OCI-LY1 (cell line): ENCODE data around the gene CDC42EP4.

Experiments used
- H2AFZ ChIP-seq: fragments of 200-600 bp; sonication (generic), shearing (Covaris generic); 2 replicates; pipeline ENCODE4 v1.6.0; 2014; ENCODE audit warnings: antibody characterized with exemption, mild to moderate bottlenecking, low read length
- H3F3A ChIP-seq: fragments of 200-600 bp; sonication (generic), shearing (Covaris generic); 2 replicates; pipeline ENCODE4 v1.6.0; 2014; ENCODE audit warnings: mild to moderate bottlenecking, antibody characterized with exemption, low read length, moderate library complexity; ENCODE audit not compliant: insufficient read depth
- H3K27ac ChIP-seq: fragments of 200-600 bp; sonication (generic); 2 replicates; pipeline ENCODE4 v1.5.1; 2014; ENCODE audit warnings: low read length, mixed run types, mild to moderate bottlenecking, low read depth; ENCODE audit not compliant: poor library complexity, severe bottlenecking
- H3K27me3 ChIP-seq: fragments of 200-600 bp; sonication (generic); 2 replicates; pipeline ENCODE4 v1.6.0; 2014; ENCODE audit warnings: antibody characterized with exemption, mild to moderate bottlenecking, low read length, moderate library complexity; ENCODE audit not compliant: insufficient read depth
- H3K36me3 ChIP-seq: fragments of 200-600 bp; sonication (generic); 2 replicates; pipeline ENCODE4 v1.6.1; 2014; ENCODE audit warnings: mild to moderate bottlenecking, antibody characterized with exemption, low read length, moderate library complexity, mixed read lengths; ENCODE audit not compliant: insufficient read depth
- H3K4me1 ChIP-seq: fragments of 200-600 bp; sonication (generic); 2 replicates; pipeline ENCODE4 v1.5.1; 2014; ENCODE audit warnings: mild to moderate bottlenecking, low read length, moderate library complexity; ENCODE audit not compliant: insufficient read depth, severe bottlenecking
- H3K4me2 ChIP-seq: fragments of 200-600 bp; sonication (generic), shearing (Covaris generic); 2 replicates; pipeline ENCODE4 v1.6.1; 2014; ENCODE audit warnings: low read length
- H3K4me3 ChIP-seq: fragments of 200-600 bp; sonication (generic); 2 replicates; pipeline ENCODE4 v1.5.1; 2014; ENCODE audit warnings: low read length, low read depth, mild to moderate bottlenecking, mixed read lengths; ENCODE audit not compliant: poor library complexity, severe bottlenecking
- H3K79me2 ChIP-seq: fragments of 200-600 bp; shearing (Covaris generic); 2 replicates; pipeline ENCODE4 v1.6.1; 2016; ENCODE audit warnings: mixed run types, low read length, mixed read lengths; ENCODE audit not compliant: insufficient read depth
- H3K9ac ChIP-seq: fragments of 200-600 bp; sonication (generic), shearing (Covaris generic); 2 replicates; pipeline ENCODE4 v1.6.1; 2014; ENCODE audit warnings: mild to moderate bottlenecking, low read length, mixed read lengths
- H3K9me2 ChIP-seq: fragments of 200-600 bp; sonication (generic), shearing (Covaris generic); 2 replicates; pipeline ENCODE4 v1.6.1; 2014; ENCODE audit warnings: low read depth, mild to moderate bottlenecking, low read length, mixed read lengths
- H3K9me3 ChIP-seq: fragments of 200-600 bp; shearing (Covaris generic); 2 replicates; pipeline ENCODE4 v1.6.1; 2014; ENCODE audit warnings: low read length, mixed read lengths
- H4K20me1 ChIP-seq: fragments of 200-600 bp; sonication (generic), shearing (Covaris generic); 2 replicates; pipeline ENCODE4 v1.6.0; 2016; ENCODE audit warnings: mild to moderate bottlenecking, low read length; ENCODE audit not compliant: insufficient read depth
- CTCF ChIP-seq: fragments of 200-600 bp; sonication (generic), shearing (Covaris generic); IDR thresholded peaks from 2 replicates; pipeline ENCODE4 v1.5.1; 2017; ENCODE audit warnings: mild to moderate bottlenecking, antibody characterized with exemption, low read length, moderate library complexity, mixed read lengths
- EZH2 ChIP-seq: fragments of 200-600 bp; sonication (generic), shearing (Covaris generic); IDR thresholded peaks from 2 replicates; pipeline ENCODE4 v1.8.0; 2017; ENCODE audit warnings: borderline replicate concordance, mixed run types, mild to moderate bottlenecking, antibody characterized with exemption, low read length, moderate library complexity, mixed read lengths

The CDC42EP4 gene

GRCh38 chr17:73343168-73343634 is 31.4 kb upstream of the CDC42EP4 start:
- TF ChIP-seq CTCF (no peak), EZH2 (no peak)
- no peaks in the 10 kb centered on the region for H3K9me3 ChIP-seq
- H4K20me1 ChIP-seq, result no peaks in the 10 kb centered on the region
- no peaks in the 10 kb centered on the region for H3K4me1 ChIP-seq
- H3K9ac ChIP-seq, result no peak overlapping the region
- no peaks in the 10 kb centered on the region for H3K9me2 ChIP-seq
- H3K27me3 ChIP-seq, result 0 out of 2 replicates have a peak, but pooled peaks cover 11% of the 10 kb centered on the region
- no peak overlapping the region for H2AFZ ChIP-seq
- no peaks in the 10 kb centered on the region for H3K36me3 ChIP-seq
- H3K4me2 ChIP-seq, result no peak overlapping the region
- H3K4me3 ChIP-seq, result no peak overlapping the region
- H3K27ac ChIP-seq, result no peak overlapping the region
- H3F3A ChIP-seq, result no peaks in the 10 kb centered on the region
- no peaks in the 10 kb centered on the region for H3K79me2 ChIP-seq

- H3K4me2 ChIP-seq, result no peak overlapping the region
- no peak for TF ChIP-seq EZH2
- H3K36me3 ChIP-seq, result no peaks in the 10 kb centered on the region
- no peaks in the 10 kb centered on the region for H3F3A ChIP-seq
- H3K9me3 ChIP-seq, result no peaks in the 10 kb centered on the region
- no peaks in the 10 kb centered on the region for H3K9me2 ChIP-seq
- H3K4me3 ChIP-seq, result no peak overlapping the region
- H3K9ac ChIP-seq, result no peak overlapping the region
- 0 out of 2 replicates have a peak, but pooled peaks cover 11% of the 10 kb centered on the region for H3K27me3 ChIP-seq
- no peaks in the 10 kb centered on the region for H4K20me1 ChIP-seq
- no peaks in the 10 kb centered on the region for H3K4me1 ChIP-seq
- no peak overlapping the region for H2AFZ ChIP-seq
- no peaks in the 10 kb centered on the region for H3K79me2 ChIP-seq
- no peak overlapping the region for H3K27ac ChIP-seq
Measured at GRCh38 chr17:73342541-73343167, 30.9 kb upstream of the CDC42EP4 start.

- H3K79me2 ChIP-seq, result no peaks in the 10 kb centered on the region
- peaks cover 13% of the 10 kb centered on the region; the same call in 1 of the 2 replicates for H3K27me3 ChIP-seq
- H3K4me3 ChIP-seq, result no peak overlapping the region
- no peaks in the 10 kb centered on the region for H3F3A ChIP-seq
- no peak overlapping the region for H3K4me2 ChIP-seq
- H4K20me1 ChIP-seq, result no peaks in the 10 kb centered on the region
- H3K36me3 ChIP-seq, result no peaks in the 10 kb centered on the region
- no peaks in the 10 kb centered on the region for H3K4me1 ChIP-seq
- H3K9me3 ChIP-seq, result no peaks in the 10 kb centered on the region
- H3K9ac ChIP-seq, result no peak overlapping the region
- no peaks in the 10 kb centered on the region for H3K9me2 ChIP-seq
- H3K27ac ChIP-seq, result no peak overlapping the region
- H2AFZ ChIP-seq, result no peak overlapping the region
- TF ChIP-seq EZH2 (no peak), CTCF (no peak)
Measured at GRCh38 chr17:73342050-73342522, 30.3 kb upstream of the CDC42EP4 start.
